SK-N-SH treated with all-trans-retinoic acid at 6 μM for 48 hours (cell line): ENCODE results near the gene SH3BGRL.

Experiments used
- ISL1 ChIP-seq: fragments of 250-450 bp; sonication (Bioruptor Pico); IDR thresholded peaks from 2 replicates; pipeline ENCODE4 v2.1.2; 2022; ENCODE audit warnings: mild to moderate bottlenecking, moderate library complexity
- OSR1 ChIP-seq: fragments of 250-450 bp; sonication (Bioruptor Pico); IDR thresholded peaks from 2 replicates; pipeline ENCODE4 v1.8.0; 2022; ENCODE audit warnings: moderate library complexity, mild to moderate bottlenecking, inconsistent platforms
- PPARA ChIP-seq: fragments of 250-450 bp; sonication (Bioruptor Pico); IDR thresholded peaks from 2 replicates; pipeline ENCODE4 v1.5.0; 2020; ENCODE audit warnings: mild to moderate bottlenecking, borderline replicate concordance
- TCF4 ChIP-seq: fragments of 250-450 bp; sonication (Bioruptor Pico); IDR thresholded peaks from 2 replicates; pipeline ENCODE4 v1.8.0; 2021; ENCODE audit warnings: mild to moderate bottlenecking, moderate library complexity, borderline replicate concordance
- ZNF565 ChIP-seq: fragments of 450-650 bp; formaldehyde crosslinking; conservative IDR thresholded peaks from 2 replicates; pipeline ENCODE4 v1.5.0; 2020; ENCODE audit warnings: low read depth, mild to moderate bottlenecking, moderate library complexity
- ZNF70 ChIP-seq: fragments of 450-650 bp; formaldehyde crosslinking; IDR thresholded peaks from 2 replicates; pipeline ENCODE4 v1.5.0; 2020; ENCODE audit warnings: mild to moderate bottlenecking, moderate library complexity
- TF ChIP-seq, protein P1 (sequence below): fragments of 250-450 bp; sonication (Bioruptor Pico); IDR thresholded peaks from 2 replicates; pipeline ENCODE4 v1.5.1; 2020; ENCODE audit warnings: low read depth, mild to moderate bottlenecking, moderate library complexity
- TF ChIP-seq, protein P2 (sequence below): fragments of 250-450 bp; sonication (Bioruptor Pico); IDR thresholded peaks from 2 replicates; pipeline ENCODE4 v1.8.0; 2020; ENCODE audit warnings: mild to moderate bottlenecking, moderate library complexity, borderline replicate concordance

GRCh38 chrX:81308086-81308829 lies 106.4 kb downstream of the SH3BGRL start:
- TF ChIP-seq ZNF70 (CRISPR knock-in tag), result no peak
- TF ChIP-seq, protein P1, sequence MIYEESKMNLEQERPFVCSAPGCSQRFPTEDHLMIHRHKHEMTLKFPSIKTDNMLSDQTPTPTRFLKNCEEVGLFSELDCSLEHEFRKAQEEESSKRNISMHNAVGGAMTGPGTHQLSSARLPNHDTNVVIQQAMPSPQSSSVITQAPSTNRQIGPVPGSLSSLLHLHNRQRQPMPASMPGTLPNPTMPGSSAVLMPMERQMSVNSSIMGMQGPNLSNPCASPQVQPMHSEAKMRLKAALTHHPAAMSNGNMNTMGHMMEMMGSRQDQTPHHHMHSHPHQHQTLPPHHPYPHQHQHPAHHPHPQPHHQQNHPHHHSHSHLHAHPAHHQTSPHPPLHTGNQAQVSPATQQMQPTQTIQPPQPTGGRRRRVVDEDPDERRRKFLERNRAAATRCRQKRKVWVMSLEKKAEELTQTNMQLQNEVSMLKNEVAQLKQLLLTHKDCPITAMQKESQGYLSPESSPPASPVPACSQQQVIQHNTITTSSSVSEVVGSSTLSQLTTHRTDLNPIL (CRISPR knock-in tag), result no peak
- TF ChIP-seq OSR1 (CRISPR knock-in tag), result no peak
- TF ChIP-seq ZNF565 (CRISPR knock-in tag), result no peak
- TF ChIP-seq TCF4 (CRISPR knock-in tag), result no peak
- TF ChIP-seq, protein P2, sequence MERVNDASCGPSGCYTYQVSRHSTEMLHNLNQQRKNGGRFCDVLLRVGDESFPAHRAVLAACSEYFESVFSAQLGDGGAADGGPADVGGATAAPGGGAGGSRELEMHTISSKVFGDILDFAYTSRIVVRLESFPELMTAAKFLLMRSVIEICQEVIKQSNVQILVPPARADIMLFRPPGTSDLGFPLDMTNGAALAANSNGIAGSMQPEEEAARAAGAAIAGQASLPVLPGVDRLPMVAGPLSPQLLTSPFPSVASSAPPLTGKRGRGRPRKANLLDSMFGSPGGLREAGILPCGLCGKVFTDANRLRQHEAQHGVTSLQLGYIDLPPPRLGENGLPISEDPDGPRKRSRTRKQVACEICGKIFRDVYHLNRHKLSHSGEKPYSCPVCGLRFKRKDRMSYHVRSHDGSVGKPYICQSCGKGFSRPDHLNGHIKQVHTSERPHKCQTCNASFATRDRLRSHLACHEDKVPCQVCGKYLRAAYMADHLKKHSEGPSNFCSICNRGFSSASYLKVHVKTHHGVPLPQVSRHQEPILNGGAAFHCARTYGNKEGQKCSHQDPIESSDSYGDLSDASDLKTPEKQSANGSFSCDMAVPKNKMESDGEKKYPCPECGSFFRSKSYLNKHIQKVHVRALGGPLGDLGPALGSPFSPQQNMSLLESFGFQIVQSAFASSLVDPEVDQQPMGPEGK (CRISPR knock-in tag), result no peak
- TF ChIP-seq PPARA (CRISPR knock-in tag), result no peak
- no peak for TF ChIP-seq ISL1 (CRISPR knock-in tag)
